Right renal pelvis (tissue), 4 donors: ENCODE results near the gene ORAI1. TPM values are rescaled to one million over a fixed set of nuclear protein-coding genes. Genes with fewer than 3 reads are reported as not detected.

Experiments
- DNase-seq, 4 donors: peaks; one replicate each; pipeline ENCODE4 v3.0.0-alpha.2; 2013; ENCODE audit warnings: low read depth in 4 of 4, low spot score in 3 of 4, missing footprints in 1 of 4
- polyA plus RNA-seq, 4 donors: library from polyadenylated mRNA; unstranded; fragments of 120-200 nt; gene quantifications; one replicate each; pipeline ENCODE4 v1.2.1, GENCODE V29; 2013; ENCODE audit not compliant: insufficient read length in 4 of 4

Gene ORAI1
- polyA plus RNA-seq, 4 donors, result 12.8 to 16.9 (median 13.7) TPM

DNA sequence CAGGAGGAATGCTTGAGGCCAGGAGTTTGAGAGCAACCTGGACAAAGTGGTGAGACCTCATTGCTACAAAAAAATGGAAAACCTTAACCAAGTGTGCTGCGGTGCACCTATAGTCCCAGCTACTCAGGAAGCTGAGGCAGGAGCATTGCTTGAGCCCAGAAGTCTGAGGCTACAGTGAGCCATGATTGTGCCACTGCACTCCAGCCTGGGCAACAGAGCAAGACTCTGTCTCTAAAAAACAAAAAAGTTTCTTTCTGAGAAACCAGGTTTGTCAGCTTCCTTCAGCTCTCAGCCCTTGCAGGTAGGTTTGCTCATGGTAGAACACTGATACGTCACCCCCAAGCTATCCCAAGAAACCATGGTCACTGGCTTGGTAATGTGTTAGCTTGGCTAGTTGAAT, 63.1 kb downstream of the ORAI1 start:
- no peak for DNase-seq

Other genes with a start within 250 kb of the ORAI1 start
- 10 to 100 TPM; 37.3 to 43.5 (median 38.7) TPM for gene RNF34, start 226.4 kb upstream of the ORAI1 start, polyA plus RNA-seq
- gene KDM2B, start 45.5 kb upstream of the ORAI1 start, polyA plus RNA-seq, result 10 to 100 TPM; 71.5 to 75.8 (median 74.1) TPM
- gene MORN3, start 43.1 kb downstream of the ORAI1 start, polyA plus RNA-seq, result 1 to 10 TPM; 1.5 to 2.3 (median 1.8) TPM
- gene TMEM120B, start 86.2 kb downstream of the ORAI1 start, polyA plus RNA-seq, result 10 to 100 TPM in 1 of 4 donors, 1 to 10 TPM in 3; 8.0 to 10.3 (median 8.8) TPM
- gene RHOF, start 167.2 kb downstream of the ORAI1 start, polyA plus RNA-seq, result 10 to 100 TPM in 3 of 4 donors, 1 to 10 TPM in 1; 8.6 to 13.7 (median 11.9) TPM
- 10 to 100 TPM; 13.6 to 17.3 (median 15.6) TPM for gene SETD1B, start 177.5 kb downstream of the ORAI1 start, polyA plus RNA-seq
- gene HPD, start 232.3 kb downstream of the ORAI1 start, polyA plus RNA-seq, result 1 to 10 TPM; 1.5 to 5.3 (median 3.6) TPM